ENCODE measurements around the gene ZBTB8B. TPM values are rescaled to one million over a fixed set of nuclear protein-coding genes. Genes with fewer than 3 reads are reported as not detected.

Gene ZBTB8B
- total RNA-seq, 1 experiment from 2014 or later: 1.9 TPM

DNA sequence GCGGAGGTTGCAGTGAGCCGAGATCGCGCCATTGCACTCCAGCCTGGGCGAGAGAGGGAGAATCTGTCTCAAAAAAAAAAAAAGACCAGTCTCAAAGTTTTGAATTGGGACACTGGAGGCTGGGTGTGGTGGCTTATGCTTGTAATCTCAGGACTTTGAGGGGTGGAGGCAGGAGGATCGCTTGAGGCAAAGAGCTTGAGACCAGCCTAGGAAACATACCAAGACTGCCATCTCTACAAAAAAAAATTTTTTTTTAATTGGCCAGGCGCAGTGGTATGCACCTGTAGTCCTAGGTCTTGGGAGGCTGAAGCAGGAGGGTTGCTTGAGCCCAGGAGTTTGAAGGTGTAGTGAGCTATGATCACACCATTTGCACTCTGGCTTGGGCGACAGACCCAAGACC lies 3.9 kb downstream of the ZBTB8B start:
- no peak overlapping the region for H3K9ac ChIP-seq (ENCODE audit: extremely low read depth, insufficient read length, low read length)
- no peak overlapping the region for H3K18ac ChIP-seq (ENCODE audit: insufficient read length, low read depth, low read length)
- no peak overlapping the region for H4K91ac ChIP-seq (ENCODE audit: insufficient read length, low read depth, low read length)
- H3K4me3 Mint-ChIP-seq: no peak overlapping the region
- H3K14ac ChIP-seq (ENCODE audit: insufficient read depth, low read length): no peak overlapping the region
- WGBS (ENCODE audit: extremely low coverage, insufficient read length, low lambda C conversion rate): no CpG with 5 or more reads among the region's 8 CpGs
- no peak overlapping the region for H2BK12ac ChIP-seq (ENCODE audit: insufficient read length, low read depth, low read length)
- H3K23me2 ChIP-seq (ENCODE audit: insufficient read length, low read depth, low read length, poor library complexity, severe bottlenecking): peaks cover 12% of the 10 kb centered on the region
- TF ChIP-seq, protein P1, sequence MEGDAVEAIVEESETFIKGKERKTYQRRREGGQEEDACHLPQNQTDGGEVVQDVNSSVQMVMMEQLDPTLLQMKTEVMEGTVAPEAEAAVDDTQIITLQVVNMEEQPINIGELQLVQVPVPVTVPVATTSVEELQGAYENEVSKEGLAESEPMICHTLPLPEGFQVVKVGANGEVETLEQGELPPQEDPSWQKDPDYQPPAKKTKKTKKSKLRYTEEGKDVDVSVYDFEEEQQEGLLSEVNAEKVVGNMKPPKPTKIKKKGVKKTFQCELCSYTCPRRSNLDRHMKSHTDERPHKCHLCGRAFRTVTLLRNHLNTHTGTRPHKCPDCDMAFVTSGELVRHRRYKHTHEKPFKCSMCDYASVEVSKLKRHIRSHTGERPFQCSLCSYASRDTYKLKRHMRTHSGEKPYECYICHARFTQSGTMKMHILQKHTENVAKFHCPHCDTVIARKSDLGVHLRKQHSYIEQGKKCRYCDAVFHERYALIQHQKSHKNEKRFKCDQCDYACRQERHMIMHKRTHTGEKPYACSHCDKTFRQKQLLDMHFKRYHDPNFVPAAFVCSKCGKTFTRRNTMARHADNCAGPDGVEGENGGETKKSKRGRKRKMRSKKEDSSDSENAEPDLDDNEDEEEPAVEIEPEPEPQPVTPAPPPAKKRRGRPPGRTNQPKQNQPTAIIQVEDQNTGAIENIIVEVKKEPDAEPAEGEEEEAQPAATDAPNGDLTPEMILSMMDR (conservative IDR thresholded peaks at IDR 0.05): no peak
- H3K27ac ChIP-seq (ENCODE audit: insufficient read length, low read depth, low read length): no peak overlapping the region
- H4K8ac ChIP-seq (replicated peaks; ENCODE audit: insufficient read length, low read depth, low read length): no peak overlapping the region
- no peaks in the 10 kb centered on the region for H3K79me2 ChIP-seq (ENCODE audit: insufficient read depth, low read length)
- H3K23ac ChIP-seq (ENCODE audit: insufficient read length, low read depth, low read length): no peak overlapping the region
- peaks cover 2% of the 10 kb centered on the region for H3K27me3 Mint-ChIP-seq (ENCODE audit: low read depth)
- H2BK5ac ChIP-seq (ENCODE audit: insufficient read length, low read length): no peak overlapping the region
- H4K5ac ChIP-seq (ENCODE audit: insufficient read length, low read depth, low read length): no peak overlapping the region
- H2AK5ac ChIP-seq (ENCODE audit: insufficient read length, low read length): no peak overlapping the region
- H2BK20ac ChIP-seq (ENCODE audit: low read depth, low read length, poor library complexity, severe bottlenecking): no peak overlapping the region
- H3K4me1 Mint-ChIP-seq: peaks cover 8 to 10% of the 10 kb centered on the region in 2 experiments
- no peak overlapping the region for H3K27ac Mint-ChIP-seq
- H2AFZ ChIP-seq (ENCODE audit: low read length): no peak overlapping the region
- H3K9me3 Mint-ChIP-seq: no peaks in the 10 kb centered on the region
- H3K4me1 ChIP-seq (ENCODE audit: insufficient read depth, low read length): no peaks in the 10 kb centered on the region
- no peak for DNase-seq
- no peak overlapping the region for H3K4me2 ChIP-seq (ENCODE audit: insufficient read depth, insufficient read length, low read length)
- no peaks in the 10 kb centered on the region for H3K27me3 ChIP-seq (ENCODE audit: insufficient read depth, low read length)
- H3K79me1 ChIP-seq (ENCODE audit: insufficient read depth, low read depth, low read length, poor library complexity, severe bottlenecking): no peaks in the 10 kb centered on the region
- no peak overlapping the region for H3K56ac ChIP-seq (ENCODE audit: insufficient read length, low read depth, low read length)
- H3T11ph ChIP-seq (ENCODE audit: low read length): no peak overlapping the region
- H2BK15ac ChIP-seq (ENCODE audit: low read depth, low read length): no peak overlapping the region
- H3K36me3 Mint-ChIP-seq (ENCODE audit: insufficient read depth in 1 of 3, low read depth in 3 of 3): no peaks in the 10 kb centered on the region; a peak in 2 of 7 replicates
- no peaks in the 10 kb centered on the region for H3K9me3 ChIP-seq (ENCODE audit: control insufficient read depth, low read depth, low read length)
- no peak overlapping the region for H3K4ac ChIP-seq (ENCODE audit: low read depth, low read length)
- H4K20me1 ChIP-seq (ENCODE audit: control insufficient read depth, insufficient read depth, insufficient read length): no peaks in the 10 kb centered on the region
- no peak overlapping the region for H2BK120ac ChIP-seq (ENCODE audit: low read depth, low read length, poor library complexity, severe bottlenecking)

Data from H9 (cell line).